ENCODE results near the gene DNAJB14. TPM values are rescaled to one million over a fixed set of nuclear protein-coding genes. Genes with fewer than 3 reads are reported as not detected.

DNAJB14 gene
- total and polyA plus RNA-seq, 2 experiments from 2014 or later: 24.9 to 27.3 TPM

DNA sequence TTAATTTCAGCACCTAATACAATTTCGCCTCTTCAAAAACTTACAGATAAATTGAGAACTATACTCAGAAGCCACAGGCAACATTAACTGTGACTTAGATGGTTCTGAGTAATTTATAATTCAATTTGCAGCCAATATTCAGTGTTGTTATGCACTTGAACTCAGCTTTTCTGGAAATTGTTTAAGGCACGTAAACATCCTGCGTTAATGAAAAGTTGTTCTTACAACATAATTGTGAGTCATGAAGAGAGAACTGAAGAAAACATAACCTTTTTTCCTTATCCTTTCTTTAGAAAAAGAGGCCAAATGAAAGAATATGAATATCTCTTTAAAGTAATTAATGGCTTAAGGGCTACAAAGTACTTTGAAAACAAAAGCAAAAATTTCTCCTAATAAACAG, 20.3 kb upstream of the DNAJB14 start:
- Histone ChIP-seq H3K4me2 (no peak overlapping the region), H3K36me3 (ENCODE audit: insufficient read depth) (no peaks in the 10 kb centered on the region), H3F3A (replicated peaks; ENCODE audit: low read depth) (no peaks in the 10 kb centered on the region), H3K79me2 (replicated peaks; ENCODE audit: insufficient read depth) (no peaks in the 10 kb centered on the region), H3K27ac (ENCODE audit: low read depth) (no peak overlapping the region), H3K4me3 (no peak overlapping the region), H3K9me2 (ENCODE audit: insufficient read depth) (no peaks in the 10 kb centered on the region), H4K20me1 (replicated peaks; ENCODE audit: insufficient read depth) (no peaks in the 10 kb centered on the region), H3K4me1 (ENCODE audit: insufficient read depth) (no peaks in the 10 kb centered on the region), H2AFZ (peak overlapping the region; percentile 23; the same call in 1 of the 2 replicates), H3K27me3 (ENCODE audit: insufficient read depth) (no peaks in the 10 kb centered on the region)
- Mint-ChIP-seq H3K27me3 (ENCODE audit: insufficient read depth, low read depth, poor library complexity) (peaks cover 2% of the 10 kb centered on the region), H3K36me3 (ENCODE audit: low read depth) (no peaks in the 10 kb centered on the region), H3K4me1 (no peaks in the 10 kb centered on the region; the same call in 2 of the 3 replicates), H3K27ac (no peak overlapping the region), H3K4me3 (no peak overlapping the region), H3K9me3 (no peaks in the 10 kb centered on the region)
- DNase-seq (ENCODE audit: low spot score) (no peak), ATAC-seq (no peak)
- TF ChIP-seq, protein P1, sequence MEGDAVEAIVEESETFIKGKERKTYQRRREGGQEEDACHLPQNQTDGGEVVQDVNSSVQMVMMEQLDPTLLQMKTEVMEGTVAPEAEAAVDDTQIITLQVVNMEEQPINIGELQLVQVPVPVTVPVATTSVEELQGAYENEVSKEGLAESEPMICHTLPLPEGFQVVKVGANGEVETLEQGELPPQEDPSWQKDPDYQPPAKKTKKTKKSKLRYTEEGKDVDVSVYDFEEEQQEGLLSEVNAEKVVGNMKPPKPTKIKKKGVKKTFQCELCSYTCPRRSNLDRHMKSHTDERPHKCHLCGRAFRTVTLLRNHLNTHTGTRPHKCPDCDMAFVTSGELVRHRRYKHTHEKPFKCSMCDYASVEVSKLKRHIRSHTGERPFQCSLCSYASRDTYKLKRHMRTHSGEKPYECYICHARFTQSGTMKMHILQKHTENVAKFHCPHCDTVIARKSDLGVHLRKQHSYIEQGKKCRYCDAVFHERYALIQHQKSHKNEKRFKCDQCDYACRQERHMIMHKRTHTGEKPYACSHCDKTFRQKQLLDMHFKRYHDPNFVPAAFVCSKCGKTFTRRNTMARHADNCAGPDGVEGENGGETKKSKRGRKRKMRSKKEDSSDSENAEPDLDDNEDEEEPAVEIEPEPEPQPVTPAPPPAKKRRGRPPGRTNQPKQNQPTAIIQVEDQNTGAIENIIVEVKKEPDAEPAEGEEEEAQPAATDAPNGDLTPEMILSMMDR (conservative IDR thresholded peaks at IDR 0.05; ENCODE audit: low read depth in 2 of 2): no peak
- TF ChIP-seq EZH2phosphoT487 (IDR thresholded peaks at IDR 0.05; ENCODE audit: unreplicated experiment) (no peak), JUNB (IDR thresholded peaks at IDR 0.05; ENCODE audit: unreplicated experiment) (no peak), EZH2 (IDR thresholded peaks at IDR 0.05; ENCODE audit: low read depth, unreplicated experiment) (no peak), ZNF114 (CRISPR knock-in tag; IDR thresholded peaks at IDR 0.05) (no peak), CREB1 (CRISPR knock-in tag; IDR thresholded peaks at IDR 0.05; ENCODE audit: low read depth) (no peak), STAT1 (IDR thresholded peaks at IDR 0.05; ENCODE audit: unreplicated experiment) (no peak), ZNF331 (CRISPR knock-in tag; IDR thresholded peaks at IDR 0.05; ENCODE audit: low read depth) (no peak), NANOG (IDR thresholded peaks at IDR 0.05; ENCODE audit: borderline replicate concordance) (no peak), POLR2AphosphoS5 (IDR thresholded peaks at IDR 0.05; ENCODE audit: low read depth) (no peak)
- TF ChIP-seq, protein P2, sequence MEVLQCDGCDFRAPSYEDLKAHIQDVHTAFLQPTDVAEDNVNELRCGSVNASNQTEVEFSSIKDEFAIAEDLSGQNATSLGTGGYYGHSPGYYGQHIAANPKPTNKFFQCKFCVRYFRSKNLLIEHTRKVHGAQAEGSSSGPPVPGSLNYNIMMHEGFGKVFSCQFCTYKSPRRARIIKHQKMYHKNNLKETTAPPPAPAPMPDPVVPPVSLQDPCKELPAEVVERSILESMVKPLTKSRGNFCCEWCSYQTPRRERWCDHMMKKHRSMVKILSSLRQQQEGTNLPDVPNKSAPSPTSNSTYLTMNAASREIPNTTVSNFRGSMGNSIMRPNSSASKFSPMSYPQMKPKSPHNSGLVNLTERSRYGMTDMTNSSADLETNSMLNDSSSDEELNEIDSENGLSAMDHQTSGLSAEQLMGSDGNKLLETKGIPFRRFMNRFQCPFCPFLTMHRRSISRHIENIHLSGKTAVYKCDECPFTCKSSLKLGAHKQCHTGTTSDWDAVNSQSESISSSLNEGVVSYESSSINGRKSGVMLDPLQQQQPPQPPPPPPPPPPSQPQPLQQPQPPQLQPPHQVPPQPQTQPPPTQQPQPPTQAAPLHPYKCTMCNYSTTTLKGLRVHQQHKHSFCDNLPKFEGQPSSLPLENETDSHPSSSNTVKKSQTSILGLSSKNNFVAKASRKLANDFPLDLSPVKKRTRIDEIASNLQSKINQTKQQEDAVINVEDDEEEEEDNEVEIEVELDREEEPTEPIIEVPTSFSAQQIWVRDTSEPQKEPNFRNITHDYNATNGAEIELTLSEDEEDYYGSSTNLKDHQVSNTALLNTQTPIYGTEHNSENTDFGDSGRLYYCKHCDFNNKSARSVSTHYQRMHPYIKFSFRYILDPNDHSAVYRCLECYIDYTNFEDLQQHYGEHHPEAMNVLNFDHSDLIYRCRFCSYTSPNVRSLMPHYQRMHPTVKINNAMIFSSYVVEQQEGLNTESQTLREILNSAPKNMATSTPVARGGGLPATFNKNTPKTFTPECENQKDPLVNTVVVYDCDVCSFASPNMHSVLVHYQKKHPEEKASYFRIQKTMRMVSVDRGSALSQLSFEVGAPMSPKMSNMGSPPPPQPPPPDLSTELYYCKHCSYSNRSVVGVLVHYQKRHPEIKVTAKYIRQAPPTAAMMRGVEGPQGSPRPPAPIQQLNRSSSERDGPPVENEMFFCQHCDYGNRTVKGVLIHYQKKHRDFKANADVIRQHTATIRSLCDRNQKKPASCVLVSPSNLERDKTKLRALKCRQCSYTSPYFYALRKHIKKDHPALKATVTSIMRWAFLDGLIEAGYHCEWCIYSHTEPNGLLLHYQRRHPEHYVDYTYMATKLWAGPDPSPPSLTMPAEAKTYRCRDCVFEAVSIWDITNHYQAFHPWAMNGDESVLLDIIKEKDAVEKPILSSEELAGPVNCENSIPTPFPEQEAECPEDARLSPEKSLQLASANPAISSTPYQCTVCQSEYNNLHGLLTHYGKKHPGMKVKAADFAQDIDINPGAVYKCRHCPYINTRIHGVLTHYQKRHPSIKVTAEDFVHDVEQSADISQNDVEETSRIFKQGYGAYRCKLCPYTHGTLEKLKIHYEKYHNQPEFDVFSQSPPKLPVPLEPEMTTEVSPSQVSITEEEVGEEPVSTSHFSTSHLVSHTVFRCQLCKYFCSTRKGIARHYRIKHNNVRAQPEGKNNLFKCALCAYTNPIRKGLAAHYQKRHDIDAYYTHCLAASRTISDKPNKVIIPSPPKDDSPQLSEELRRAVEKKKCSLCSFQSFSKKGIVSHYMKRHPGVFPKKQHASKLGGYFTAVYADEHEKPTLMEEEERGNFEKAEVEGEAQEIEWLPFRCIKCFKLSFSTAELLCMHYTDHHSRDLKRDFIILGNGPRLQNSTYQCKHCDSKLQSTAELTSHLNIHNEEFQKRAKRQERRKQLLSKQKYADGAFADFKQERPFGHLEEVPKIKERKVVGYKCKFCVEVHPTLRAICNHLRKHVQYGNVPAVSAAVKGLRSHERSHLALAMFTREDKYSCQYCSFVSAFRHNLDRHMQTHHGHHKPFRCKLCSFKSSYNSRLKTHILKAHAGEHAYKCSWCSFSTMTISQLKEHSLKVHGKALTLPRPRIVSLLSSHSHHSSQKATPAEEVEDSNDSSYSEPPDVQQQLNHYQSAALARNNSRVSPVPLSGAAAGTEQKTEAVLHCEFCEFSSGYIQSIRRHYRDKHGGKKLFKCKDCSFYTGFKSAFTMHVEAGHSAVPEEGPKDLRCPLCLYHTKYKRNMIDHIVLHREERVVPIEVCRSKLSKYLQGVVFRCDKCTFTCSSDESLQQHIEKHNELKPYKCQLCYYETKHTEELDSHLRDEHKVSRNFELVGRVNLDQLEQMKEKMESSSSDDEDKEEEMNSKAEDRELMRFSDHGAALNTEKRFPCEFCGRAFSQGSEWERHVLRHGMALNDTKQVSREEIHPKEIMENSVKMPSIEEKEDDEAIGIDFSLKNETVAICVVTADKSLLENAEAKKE (CRISPR knock-in tag; IDR thresholded peaks at IDR 0.05): no peak
- TF ChIP-seq, protein P3, sequence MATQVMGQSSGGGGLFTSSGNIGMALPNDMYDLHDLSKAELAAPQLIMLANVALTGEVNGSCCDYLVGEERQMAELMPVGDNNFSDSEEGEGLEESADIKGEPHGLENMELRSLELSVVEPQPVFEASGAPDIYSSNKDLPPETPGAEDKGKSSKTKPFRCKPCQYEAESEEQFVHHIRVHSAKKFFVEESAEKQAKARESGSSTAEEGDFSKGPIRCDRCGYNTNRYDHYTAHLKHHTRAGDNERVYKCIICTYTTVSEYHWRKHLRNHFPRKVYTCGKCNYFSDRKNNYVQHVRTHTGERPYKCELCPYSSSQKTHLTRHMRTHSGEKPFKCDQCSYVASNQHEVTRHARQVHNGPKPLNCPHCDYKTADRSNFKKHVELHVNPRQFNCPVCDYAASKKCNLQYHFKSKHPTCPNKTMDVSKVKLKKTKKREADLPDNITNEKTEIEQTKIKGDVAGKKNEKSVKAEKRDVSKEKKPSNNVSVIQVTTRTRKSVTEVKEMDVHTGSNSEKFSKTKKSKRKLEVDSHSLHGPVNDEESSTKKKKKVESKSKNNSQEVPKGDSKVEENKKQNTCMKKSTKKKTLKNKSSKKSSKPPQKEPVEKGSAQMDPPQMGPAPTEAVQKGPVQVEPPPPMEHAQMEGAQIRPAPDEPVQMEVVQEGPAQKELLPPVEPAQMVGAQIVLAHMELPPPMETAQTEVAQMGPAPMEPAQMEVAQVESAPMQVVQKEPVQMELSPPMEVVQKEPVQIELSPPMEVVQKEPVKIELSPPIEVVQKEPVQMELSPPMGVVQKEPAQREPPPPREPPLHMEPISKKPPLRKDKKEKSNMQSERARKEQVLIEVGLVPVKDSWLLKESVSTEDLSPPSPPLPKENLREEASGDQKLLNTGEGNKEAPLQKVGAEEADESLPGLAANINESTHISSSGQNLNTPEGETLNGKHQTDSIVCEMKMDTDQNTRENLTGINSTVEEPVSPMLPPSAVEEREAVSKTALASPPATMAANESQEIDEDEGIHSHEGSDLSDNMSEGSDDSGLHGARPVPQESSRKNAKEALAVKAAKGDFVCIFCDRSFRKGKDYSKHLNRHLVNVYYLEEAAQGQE (IDR thresholded peaks at IDR 0.05; ENCODE audit: unreplicated experiment): no peak
- TF ChIP-seq, protein P4, sequence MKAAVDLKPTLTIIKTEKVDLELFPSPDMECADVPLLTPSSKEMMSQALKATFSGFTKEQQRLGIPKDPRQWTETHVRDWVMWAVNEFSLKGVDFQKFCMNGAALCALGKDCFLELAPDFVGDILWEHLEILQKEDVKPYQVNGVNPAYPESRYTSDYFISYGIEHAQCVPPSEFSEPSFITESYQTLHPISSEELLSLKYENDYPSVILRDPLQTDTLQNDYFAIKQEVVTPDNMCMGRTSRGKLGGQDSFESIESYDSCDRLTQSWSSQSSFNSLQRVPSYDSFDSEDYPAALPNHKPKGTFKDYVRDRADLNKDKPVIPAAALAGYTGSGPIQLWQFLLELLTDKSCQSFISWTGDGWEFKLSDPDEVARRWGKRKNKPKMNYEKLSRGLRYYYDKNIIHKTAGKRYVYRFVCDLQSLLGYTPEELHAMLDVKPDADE (IDR thresholded peaks at IDR 0.05): no peak
